OCI-LY1 (cell line): ENCODE measurements around the gene CPXM1.
"Not testable (repeated sequence)": the region's sequence is repeated elsewhere in the genome, so short reads cannot be mapped to it uniquely, and the experiment has no call there.

Source experiments
- H2AFZ ChIP-seq: fragments of 200-600 bp; sonication (generic), shearing (Covaris generic); 2 replicates; pipeline ENCODE4 v1.6.0; 2014; ENCODE audit warnings: antibody characterized with exemption, mild to moderate bottlenecking, low read length
- H3F3A ChIP-seq: fragments of 200-600 bp; sonication (generic), shearing (Covaris generic); 2 replicates; pipeline ENCODE4 v1.6.0; 2014; ENCODE audit warnings: mild to moderate bottlenecking, antibody characterized with exemption, low read length, moderate library complexity; ENCODE audit not compliant: insufficient read depth
- H3K27ac ChIP-seq: fragments of 200-600 bp; sonication (generic); 2 replicates; pipeline ENCODE4 v1.5.1; 2014; ENCODE audit warnings: low read length, mixed run types, mild to moderate bottlenecking, low read depth; ENCODE audit not compliant: poor library complexity, severe bottlenecking
- H3K27me3 ChIP-seq: fragments of 200-600 bp; sonication (generic); 2 replicates; pipeline ENCODE4 v1.6.0; 2014; ENCODE audit warnings: antibody characterized with exemption, mild to moderate bottlenecking, low read length, moderate library complexity; ENCODE audit not compliant: insufficient read depth
- H3K36me3 ChIP-seq: fragments of 200-600 bp; sonication (generic); 2 replicates; pipeline ENCODE4 v1.6.1; 2014; ENCODE audit warnings: mild to moderate bottlenecking, antibody characterized with exemption, low read length, moderate library complexity, mixed read lengths; ENCODE audit not compliant: insufficient read depth
- H3K4me1 ChIP-seq: fragments of 200-600 bp; sonication (generic); 2 replicates; pipeline ENCODE4 v1.5.1; 2014; ENCODE audit warnings: mild to moderate bottlenecking, low read length, moderate library complexity; ENCODE audit not compliant: insufficient read depth, severe bottlenecking
- H3K4me2 ChIP-seq: fragments of 200-600 bp; sonication (generic), shearing (Covaris generic); 2 replicates; pipeline ENCODE4 v1.6.1; 2014; ENCODE audit warnings: low read length
- H3K4me3 ChIP-seq: fragments of 200-600 bp; sonication (generic); 2 replicates; pipeline ENCODE4 v1.5.1; 2014; ENCODE audit warnings: low read length, low read depth, mild to moderate bottlenecking, mixed read lengths; ENCODE audit not compliant: poor library complexity, severe bottlenecking
- H3K79me2 ChIP-seq: fragments of 200-600 bp; shearing (Covaris generic); 2 replicates; pipeline ENCODE4 v1.6.1; 2016; ENCODE audit warnings: mixed run types, low read length, mixed read lengths; ENCODE audit not compliant: insufficient read depth
- H3K9ac ChIP-seq: fragments of 200-600 bp; sonication (generic), shearing (Covaris generic); 2 replicates; pipeline ENCODE4 v1.6.1; 2014; ENCODE audit warnings: mild to moderate bottlenecking, low read length, mixed read lengths
- H3K9me2 ChIP-seq: fragments of 200-600 bp; sonication (generic), shearing (Covaris generic); 2 replicates; pipeline ENCODE4 v1.6.1; 2014; ENCODE audit warnings: low read depth, mild to moderate bottlenecking, low read length, mixed read lengths
- H3K9me3 ChIP-seq: fragments of 200-600 bp; shearing (Covaris generic); 2 replicates; pipeline ENCODE4 v1.6.1; 2014; ENCODE audit warnings: low read length, mixed read lengths
- H4K20me1 ChIP-seq: fragments of 200-600 bp; sonication (generic), shearing (Covaris generic); 2 replicates; pipeline ENCODE4 v1.6.0; 2016; ENCODE audit warnings: mild to moderate bottlenecking, low read length; ENCODE audit not compliant: insufficient read depth
- CTCF ChIP-seq: fragments of 200-600 bp; sonication (generic), shearing (Covaris generic); IDR thresholded peaks from 2 replicates; pipeline ENCODE4 v1.5.1; 2017; ENCODE audit warnings: mild to moderate bottlenecking, antibody characterized with exemption, low read length, moderate library complexity, mixed read lengths
- EZH2 ChIP-seq: fragments of 200-600 bp; sonication (generic), shearing (Covaris generic); IDR thresholded peaks from 2 replicates; pipeline ENCODE4 v1.8.0; 2017; ENCODE audit warnings: borderline replicate concordance, mixed run types, mild to moderate bottlenecking, antibody characterized with exemption, low read length, moderate library complexity, mixed read lengths

The CPXM1 gene

DNA sequence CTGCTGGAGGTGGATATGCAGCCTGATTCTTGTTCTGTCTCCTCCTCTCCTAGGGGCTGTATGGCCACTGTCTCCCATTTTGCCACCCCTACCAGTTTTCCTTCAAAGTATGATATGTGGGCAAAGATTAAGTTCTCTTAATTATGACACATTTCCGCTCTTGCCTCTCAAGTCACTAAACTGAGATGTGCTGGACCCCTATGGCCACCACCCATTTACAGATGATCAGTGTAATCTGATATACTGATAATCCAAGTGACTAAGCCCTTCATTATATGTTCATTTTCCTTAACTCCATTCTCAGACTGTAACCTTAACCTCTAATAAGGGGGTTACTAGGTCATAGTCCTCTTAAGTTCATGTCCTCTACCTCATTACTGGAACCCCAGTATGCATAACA, 13.6 kb upstream of the CPXM1 start:
- Histone ChIP-seq H3K36me3 (no peaks in the 10 kb centered on the region), H3F3A (no peaks in the 10 kb centered on the region), H3K9ac (no peak overlapping the region), H3K9me2 (no peaks in the 10 kb centered on the region), H3K4me1 (no peaks in the 10 kb centered on the region), H3K27me3 (0 out of 2 replicates have a peak, but pooled peaks cover 4% of the 10 kb centered on the region), H3K4me3 (no peak overlapping the region), H3K79me2 (no peaks in the 10 kb centered on the region), H2AFZ (no peak overlapping the region), H3K4me2 (no peak overlapping the region), H4K20me1 (no peaks in the 10 kb centered on the region), H3K9me3 (no peaks in the 10 kb centered on the region), H3K27ac (no peak overlapping the region)
- no peak for TF ChIP-seq CTCF
- no peak for TF ChIP-seq EZH2

GRCh38 chr20:2812189-2812588, 11.8 kb upstream of the CPXM1 start:
- H3K27me3 ChIP-seq, result 0 out of 2 replicates have a peak, but pooled peaks cover 4% of the 10 kb centered on the region
- H4K20me1 ChIP-seq, result no peaks in the 10 kb centered on the region
- H2AFZ ChIP-seq, result no peak overlapping the region
- TF ChIP-seq CTCF (no peak), EZH2 (no peak)
- H3K4me1 ChIP-seq, result no peaks in the 10 kb centered on the region
- no peak overlapping the region for H3K4me2 ChIP-seq
- H3F3A ChIP-seq, result no peaks in the 10 kb centered on the region
- H3K9me2 ChIP-seq, result no peaks in the 10 kb centered on the region
- H3K9ac ChIP-seq, result no peak overlapping the region
- H3K9me3 ChIP-seq, result no peaks in the 10 kb centered on the region
- H3K36me3 ChIP-seq, result no peaks in the 10 kb centered on the region
- no peak overlapping the region for H3K4me3 ChIP-seq
- no peaks in the 10 kb centered on the region for H3K79me2 ChIP-seq
- H3K27ac ChIP-seq, result no peak overlapping the region

- H3K27ac ChIP-seq, result no peak overlapping the region
- no peaks in the 10 kb centered on the region for H3K9me2 ChIP-seq
Measured at GRCh38 chr20:2809690-2810089, 9.3 kb upstream of the CPXM1 start.

GRCh38 chr20:2807929-2808328, 7.5 kb upstream of the CPXM1 start:
- H3K27me3 ChIP-seq, H3K27ac ChIP-seq, H3K9ac ChIP-seq, H3F3A ChIP-seq, H4K20me1 ChIP-seq, H3K36me3 ChIP-seq, H3K4me2 ChIP-seq, H3K9me2 ChIP-seq, H2AFZ ChIP-seq, H3K4me3 ChIP-seq, H3K79me2 ChIP-seq, H3K9me3 ChIP-seq, H3K4me1 ChIP-seq: not testable (repeated sequence)

More at GRCh38 chr20:2809690-2810089, 9.3 kb upstream of the CPXM1 start:
- TF ChIP-seq EZH2 (no peak), CTCF (no peak)
- no peak overlapping the region for H3K4me2 ChIP-seq
- no peaks in the 10 kb centered on the region for H3F3A ChIP-seq
- H3K4me1 ChIP-seq, result no peaks in the 10 kb centered on the region
- H3K79me2 ChIP-seq, result no peaks in the 10 kb centered on the region
- no peak overlapping the region for H3K9ac ChIP-seq
- H3K36me3 ChIP-seq, result no peaks in the 10 kb centered on the region
- H4K20me1 ChIP-seq, result no peaks in the 10 kb centered on the region
- no peak overlapping the region for H3K4me3 ChIP-seq
- no peaks in the 10 kb centered on the region for H3K27me3 ChIP-seq
- H2AFZ ChIP-seq, result no peak overlapping the region
- H3K9me3 ChIP-seq, result no peaks in the 10 kb centered on the region
